ENCODE data around the gene PTPRJ. TPM values are rescaled to one million over a fixed set of nuclear protein-coding genes. Genes with fewer than 3 reads are reported as not detected.

Gene PTPRJ
- total and polyA plus RNA-seq, 2 of the 13 experiments (the other 11 are each of a cell fraction or from before 2014, with no cell fraction given): 1.0 to 1.2 TPM

DNA sequence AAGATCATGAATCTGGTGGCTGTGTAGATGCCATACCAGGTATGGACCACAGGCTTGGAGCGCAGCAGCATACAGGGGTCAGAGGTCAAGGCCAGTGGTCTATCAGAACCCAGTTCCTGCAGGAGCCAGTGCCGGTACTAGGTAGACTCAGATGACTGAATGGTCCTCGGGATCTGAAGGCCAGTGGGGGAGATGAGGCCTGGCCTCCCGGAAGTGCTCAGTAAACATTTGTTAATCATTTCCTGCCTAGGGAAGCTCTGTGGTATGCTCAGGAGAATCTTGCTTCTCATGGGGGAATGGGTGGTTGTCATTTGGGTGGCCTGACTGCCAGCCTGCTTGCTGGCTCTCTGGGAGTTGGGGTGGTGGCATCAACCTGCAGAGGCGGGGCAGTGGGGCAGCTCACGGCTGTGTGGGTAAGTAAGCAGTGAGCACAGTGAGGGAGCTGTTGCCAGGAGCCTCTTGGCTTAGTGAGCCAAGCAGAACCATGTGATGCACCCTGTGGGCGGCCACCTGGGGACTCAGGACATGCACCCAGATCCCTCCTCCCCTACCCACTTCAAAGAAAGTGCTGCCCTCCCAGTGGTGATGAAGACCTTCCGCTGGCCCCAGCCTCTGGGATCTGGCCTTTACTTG lies 33.0 kb downstream of the PTPRJ start (continued):
- TF ChIP-seq ZBTB10 (CRISPR knock-in tag; IDR thresholded peaks at IDR 0.05; ENCODE audit: borderline replicate concordance) (no peak), ATAD3A (CRISPR knock-in tag; IDR thresholded peaks at IDR 0.05) (no peak), RFXAP (CRISPR knock-in tag; IDR thresholded peaks at IDR 0.05; ENCODE audit: borderline replicate concordance) (no peak), UBTF (CRISPR knock-in tag; IDR thresholded peaks at IDR 0.05) (no peak), ZNF292 (CRISPR knock-in tag; IDR thresholded peaks at IDR 0.05; ENCODE audit: borderline replicate concordance, low read depth) (peak; percentile 60; the same call in 1 of the 2 replicates), FOXA3 (CRISPR knock-in tag; IDR thresholded peaks at IDR 0.05) (peak; percentile 67), MTA1 (CRISPR knock-in tag; IDR thresholded peaks at IDR 0.05; ENCODE audit: borderline replicate concordance) (no peak), HMG20A (CRISPR knock-in tag; IDR thresholded peaks at IDR 0.05; ENCODE audit: borderline replicate concordance) (no peak), MED1 (CRISPR knock-in tag; IDR thresholded peaks at IDR 0.05) (peak; percentile 60; the same call in 1 of the 2 replicates), ZNF615 (CRISPR knock-in tag; IDR thresholded peaks at IDR 0.05; ENCODE audit: borderline replicate concordance) (no peak), ZNF451 (CRISPR knock-in tag; IDR thresholded peaks at IDR 0.05) (no peak), THAP8 (CRISPR knock-in tag; IDR thresholded peaks at IDR 0.05; ENCODE audit: borderline replicate concordance) (no peak), ZNF652 (CRISPR knock-in tag; IDR thresholded peaks at IDR 0.05; ENCODE audit: borderline replicate concordance, low read depth) (no peak), POLR2AphosphoS5 (IDR thresholded peaks at IDR 0.05; ENCODE audit: low read depth, low read length) (no peak), ZNF572 (CRISPR knock-in tag; IDR thresholded peaks at IDR 0.05) (no peak), FOXA1 (IDR thresholded peaks at IDR 0.05) (no peak), FOXA1 (CRISPR knock-in tag; IDR thresholded peaks at IDR 0.05) (0 out of 2 replicates have a peak, but pooled peaks have one; percentile 27), ZSCAN31 (CRISPR knock-in tag; IDR thresholded peaks at IDR 0.05; ENCODE audit: low read depth) (peak; percentile 34; the same call in 1 of the 2 replicates), ZFP82 (CRISPR knock-in tag; IDR thresholded peaks at IDR 0.05; ENCODE audit: borderline replicate concordance) (no peak), ZFP90 (CRISPR knock-in tag; IDR thresholded peaks at IDR 0.05; ENCODE audit: borderline replicate concordance) (peak; percentile 60; the same call in 1 of the 2 replicates)
- TF ChIP-seq, protein P1, sequence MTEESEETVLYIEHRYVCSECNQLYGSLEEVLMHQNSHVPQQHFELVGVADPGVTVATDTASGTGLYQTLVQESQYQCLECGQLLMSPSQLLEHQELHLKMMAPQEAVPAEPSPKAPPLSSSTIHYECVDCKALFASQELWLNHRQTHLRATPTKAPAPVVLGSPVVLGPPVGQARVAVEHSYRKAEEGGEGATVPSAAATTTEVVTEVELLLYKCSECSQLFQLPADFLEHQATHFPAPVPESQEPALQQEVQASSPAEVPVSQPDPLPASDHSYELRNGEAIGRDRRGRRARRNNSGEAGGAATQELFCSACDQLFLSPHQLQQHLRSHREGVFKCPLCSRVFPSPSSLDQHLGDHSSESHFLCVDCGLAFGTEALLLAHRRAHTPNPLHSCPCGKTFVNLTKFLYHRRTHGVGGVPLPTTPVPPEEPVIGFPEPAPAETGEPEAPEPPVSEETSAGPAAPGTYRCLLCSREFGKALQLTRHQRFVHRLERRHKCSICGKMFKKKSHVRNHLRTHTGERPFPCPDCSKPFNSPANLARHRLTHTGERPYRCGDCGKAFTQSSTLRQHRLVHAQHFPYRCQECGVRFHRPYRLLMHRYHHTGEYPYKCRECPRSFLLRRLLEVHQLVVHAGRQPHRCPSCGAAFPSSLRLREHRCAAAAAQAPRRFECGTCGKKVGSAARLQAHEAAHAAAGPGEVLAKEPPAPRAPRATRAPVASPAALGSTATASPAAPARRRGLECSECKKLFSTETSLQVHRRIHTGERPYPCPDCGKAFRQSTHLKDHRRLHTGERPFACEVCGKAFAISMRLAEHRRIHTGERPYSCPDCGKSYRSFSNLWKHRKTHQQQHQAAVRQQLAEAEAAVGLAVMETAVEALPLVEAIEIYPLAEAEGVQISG (CRISPR knock-in tag; IDR thresholded peaks at IDR 0.05): peak; percentile 33; the same call in 1 of the 2 replicates
